Subcutaneous adipose tissue (tissue), 4 donors: ENCODE results near the gene SLC38A11. TPM values are rescaled to one million over a fixed set of nuclear protein-coding genes. Genes with fewer than 3 reads are reported as not detected.

Source experiments
- CTCF ChIP-seq: fragments of 450-650 bp; IDR thresholded peaks from one replicate; pipeline ENCODE4 v1.5.1; 2016; ENCODE audit warnings: low read depth, mild to moderate bottlenecking, control low read depth, antibody characterized with exemption, moderate library complexity
- total RNA-seq, 4 donors: library from RNA; depleted of rRNA; stranded (reverse); fragments of >200 nt; gene quantifications; one replicate each; pipeline ENCODE4 v1.1.0, GENCODE V29; 2016

Gene SLC38A11
- total RNA-seq, 4 donors from 2014 or later = 1.7 to 2.2 (median 2.2) TPM

GRCh38 chr2:164948540-164948939, 6.8 kb downstream of the SLC38A11 start:
- no peak for TF ChIP-seq CTCF

- no peak for TF ChIP-seq CTCF
Measured at GRCh38 chr2:164947281-164947680, 8.0 kb downstream of the SLC38A11 start.

GRCh38 chr2:164943289-164943688, 12.0 kb downstream of the SLC38A11 start:
- TF ChIP-seq CTCF = no peak

- no peak for TF ChIP-seq CTCF
Measured at GRCh38 chr2:164937864-164938401, 17.4 kb downstream of the SLC38A11 start.

GRCh38 chr2:164935118-164936101, 19.9 kb downstream of the SLC38A11 start:
- TF ChIP-seq CTCF = no peak

GRCh38 chr2:164934401-164935117, 20.8 kb downstream of the SLC38A11 start:
- TF ChIP-seq CTCF = no peak

- TF ChIP-seq CTCF = no peak
Measured at GRCh38 chr2:164933671-164934189, 21.6 kb downstream of the SLC38A11 start.
